ENCODE data around the gene ANXA3.
"Not testable (repeated sequence)": the region's sequence is repeated elsewhere in the genome, so short reads cannot be mapped to it uniquely, and the experiment has no call there.

ANXA3 gene

DNA sequence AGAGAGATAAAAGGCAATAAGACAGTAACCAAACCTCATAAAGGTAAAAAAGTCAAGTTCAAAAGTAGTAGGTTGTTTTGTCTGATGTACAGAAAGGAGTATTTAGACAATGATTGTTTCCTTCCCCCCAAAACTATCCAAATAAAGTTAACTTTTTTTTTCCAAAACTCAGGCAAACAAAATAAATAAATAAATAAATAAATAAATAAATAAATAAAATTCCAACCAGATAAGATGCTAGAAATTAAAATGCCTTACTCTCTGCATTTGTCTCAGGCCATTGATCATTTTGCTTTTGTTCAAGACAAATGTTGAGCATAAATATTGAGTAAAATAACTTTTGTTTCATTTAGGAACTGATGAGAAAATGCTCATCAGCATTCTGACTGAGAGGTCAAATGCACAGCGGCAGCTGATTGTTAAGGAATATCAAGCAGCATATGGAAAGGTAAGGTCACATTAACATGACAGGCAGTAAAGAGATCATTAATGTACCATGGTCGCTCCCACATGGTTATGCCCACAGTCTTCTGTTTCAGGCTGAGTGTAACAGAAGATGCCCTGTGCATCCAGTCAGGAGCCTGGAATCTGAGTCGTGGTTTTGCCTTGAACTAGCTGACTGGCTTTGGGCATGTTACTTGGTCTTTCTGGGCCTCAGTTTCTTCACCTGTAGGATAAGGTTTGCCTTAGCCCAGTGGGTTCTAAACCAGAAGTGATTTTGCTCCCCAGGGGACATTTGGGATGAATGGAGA lies 27.3 kb downstream of the ANXA3 start:
- no peak for DNase-seq

- peak; percentile 91 to 93 for DNase-seq
These were observed 30.0 kb downstream of the ANXA3 start for GRCh38 chr4:78581618-78582017.

- no peak for DNase-seq
These were observed 33.4 kb downstream of the ANXA3 start for GRCh38 chr4:78584863-78585547.

DNA sequence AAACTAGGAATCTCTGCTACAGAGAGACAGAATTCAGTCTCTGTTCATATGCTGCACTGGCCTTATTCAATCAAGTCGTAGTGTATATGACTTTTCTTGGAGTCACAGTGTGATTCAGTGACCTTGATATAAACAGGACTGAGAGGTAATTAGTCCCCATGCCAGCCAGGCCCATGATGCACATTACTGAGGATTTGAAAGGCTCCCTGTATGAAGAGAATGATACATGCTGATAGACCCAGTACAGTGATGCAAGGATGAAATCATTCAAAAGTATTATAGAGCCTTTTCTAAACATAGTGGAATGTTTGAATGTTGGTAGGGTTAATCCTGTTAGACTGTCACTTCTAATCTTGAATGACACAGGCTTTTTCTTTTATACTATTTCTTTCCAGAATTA lies 34.1 kb downstream of the ANXA3 start:
- DNase-seq, result no peak

DNA sequence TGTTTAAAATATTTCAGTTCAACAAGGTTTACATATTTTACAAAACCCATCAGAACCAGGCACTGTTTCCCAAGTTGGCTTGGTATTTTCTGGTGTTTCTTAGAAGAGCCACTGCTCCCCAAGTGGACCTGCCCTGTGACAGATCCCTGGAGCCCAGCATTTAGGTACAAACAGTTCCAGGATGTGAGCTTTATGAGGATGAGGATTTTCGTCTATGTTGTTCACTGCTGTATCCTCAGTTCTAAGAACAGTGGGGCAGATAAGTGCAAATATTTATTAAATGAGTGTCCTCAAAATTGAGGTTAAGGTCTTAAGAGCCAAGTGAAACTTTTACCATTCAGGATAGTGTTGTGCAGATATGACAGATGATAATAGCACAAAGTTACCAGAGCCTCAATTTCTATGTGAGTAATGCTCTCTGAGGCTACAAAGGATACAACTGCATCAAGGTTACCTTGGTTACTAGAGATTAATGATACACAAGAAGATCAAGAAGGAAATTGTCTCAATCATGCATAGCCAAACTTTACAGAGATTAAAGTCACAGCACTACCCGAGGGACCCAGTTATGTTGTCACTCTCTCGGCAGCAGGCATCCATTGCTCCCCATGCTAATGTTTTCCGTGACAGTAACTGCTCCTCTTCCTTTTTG lies 37.5 kb downstream of the ANXA3 start:
- no peak for DNase-seq

GRCh38 chr4:78591404-78591803 lies 39.8 kb downstream of the ANXA3 start:
- DNase-seq, result no peak

- peak in 1 of 2 donors; percentile 26 for DNase-seq
These were observed 40.7 kb downstream of the ANXA3 start for GRCh38 chr4:78592088-78592783.

GRCh38 chr4:78596111-78596742 lies 44.7 kb downstream of the ANXA3 start:
- DNase-seq, result no peak

DNA sequence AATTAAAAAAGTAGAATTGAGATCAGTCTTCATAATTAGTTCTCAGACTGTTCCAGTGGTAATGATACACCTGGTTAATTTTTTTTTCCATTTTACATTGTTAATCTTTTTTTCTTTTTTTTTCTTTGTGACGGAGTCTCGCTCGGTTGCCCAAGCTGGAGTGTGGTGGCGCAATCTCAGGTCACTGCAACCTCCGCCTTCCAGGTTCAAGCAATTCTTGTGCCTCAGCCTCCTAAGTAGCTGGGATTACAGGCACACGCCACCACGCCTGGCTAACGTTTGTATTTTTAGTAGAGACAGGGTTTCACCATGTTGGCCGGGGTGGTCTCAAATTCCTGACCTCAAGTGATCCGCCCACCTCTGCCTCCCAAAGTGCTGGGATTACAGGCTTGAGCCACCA lies 46.9 kb downstream of the ANXA3 start:
- DNase-seq, result not testable (repeated sequence)

- DNase-seq, result no peak
These were observed 47.6 kb downstream of the ANXA3 start for GRCh38 chr4:78599147-78599546.

DNA sequence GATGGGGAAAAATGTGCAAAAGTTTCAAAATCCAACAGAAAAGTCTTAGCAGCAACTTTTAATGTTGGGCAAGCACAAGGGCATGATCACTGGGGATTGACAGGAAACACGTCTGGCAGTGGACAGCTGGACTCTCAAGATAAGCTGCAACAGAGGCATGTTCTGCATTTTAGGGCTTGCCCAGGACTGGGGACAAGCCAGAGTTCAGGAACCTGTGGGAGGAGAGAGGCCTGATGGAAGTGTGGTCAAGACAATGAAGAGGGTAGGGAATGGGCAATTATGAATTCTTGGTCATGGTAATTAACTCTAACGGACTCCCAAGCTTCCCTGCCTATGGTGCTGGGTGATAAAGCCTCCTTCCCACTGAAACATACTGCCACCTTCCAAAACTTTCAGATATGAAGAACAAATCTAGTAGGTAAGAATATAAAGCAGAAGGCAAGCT lies 48.4 kb downstream of the ANXA3 start:
- peak; percentile 68 to 71 for DNase-seq

DNA sequence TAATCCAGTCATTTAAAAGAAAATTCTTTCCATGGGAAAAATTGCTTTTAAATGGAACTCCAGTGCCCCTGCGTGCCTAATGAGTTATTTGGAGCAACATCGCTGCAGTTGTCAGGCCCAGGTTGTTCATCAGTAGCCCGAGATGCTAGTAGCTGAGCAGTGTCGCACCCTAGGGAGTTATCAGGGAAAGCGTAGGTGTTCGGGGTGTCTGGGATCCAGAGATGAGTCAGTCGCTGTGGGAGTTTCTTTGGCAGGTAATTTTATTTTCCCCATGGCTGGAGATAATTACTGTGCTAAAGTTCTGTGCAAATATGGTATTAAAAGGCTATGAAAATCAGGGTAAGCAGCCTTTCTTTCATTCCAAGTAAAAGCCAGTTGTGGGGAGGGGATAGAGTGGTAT lies 49.4 kb downstream of the ANXA3 start:
- no peak for DNase-seq

DNA sequence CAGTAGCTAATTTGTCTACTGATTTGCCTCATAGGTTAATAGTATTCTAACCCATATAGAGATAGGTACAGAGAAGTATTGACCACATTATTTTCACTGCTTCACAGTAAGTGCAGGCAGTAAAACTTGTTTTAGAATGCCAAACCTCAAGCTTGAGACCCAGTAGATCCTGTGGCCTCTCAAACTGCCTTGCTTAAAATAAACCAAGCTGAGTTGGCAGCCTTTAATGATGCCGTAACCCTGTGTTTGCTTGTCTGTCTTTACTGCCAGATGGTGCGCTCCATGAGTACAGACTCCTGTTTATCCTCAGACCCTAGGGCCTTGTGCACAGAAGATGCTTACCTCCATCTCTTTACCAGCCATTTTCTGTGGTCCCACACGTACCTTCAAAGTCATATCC lies 50.8 kb downstream of the ANXA3 start:
- no peak for DNase-seq

- DNase-seq, result no peak
These were observed 51.8 kb downstream of the ANXA3 start for GRCh38 chr4:78603384-78603783.

DNA sequence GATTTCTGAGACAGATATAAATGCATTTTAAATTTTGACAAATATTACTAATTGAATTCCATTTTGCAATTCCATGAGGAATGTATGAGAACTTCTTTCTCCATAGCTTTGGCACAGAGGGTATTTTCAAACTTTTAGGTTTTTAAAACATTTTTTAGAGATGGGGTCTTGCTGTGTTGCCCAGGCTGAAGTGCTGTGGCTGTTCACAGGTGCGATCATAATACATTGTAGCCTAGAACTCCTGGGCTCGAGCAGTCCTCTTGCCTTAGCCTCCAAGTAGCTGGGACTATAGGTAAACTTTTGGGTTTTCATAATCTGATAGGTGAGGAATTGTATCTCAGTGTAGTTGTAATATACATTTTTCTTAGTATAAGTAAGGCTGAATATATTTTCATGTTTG lies 53.4 kb downstream of the ANXA3 start:
- no peak for DNase-seq

- no peak for DNase-seq
These were observed 54.5 kb downstream of the ANXA3 start for GRCh38 chr4:78606035-78606434.

GRCh38 chr4:78606530-78607095 lies 55.0 kb downstream of the ANXA3 start:
- DNase-seq, result no peak

- DNase-seq, result no peak
These were observed 57.1 kb downstream of the ANXA3 start for GRCh38 chr4:78608684-78609083.

- DNase-seq, result no peak
These were observed 58.0 kb downstream of the ANXA3 start for GRCh38 chr4:78609580-78609979.

- peak in 1 of 2 donors; percentile 28 for DNase-seq
These were observed 59.1 kb downstream of the ANXA3 start for GRCh38 chr4:78610546-78611214.

DNA sequence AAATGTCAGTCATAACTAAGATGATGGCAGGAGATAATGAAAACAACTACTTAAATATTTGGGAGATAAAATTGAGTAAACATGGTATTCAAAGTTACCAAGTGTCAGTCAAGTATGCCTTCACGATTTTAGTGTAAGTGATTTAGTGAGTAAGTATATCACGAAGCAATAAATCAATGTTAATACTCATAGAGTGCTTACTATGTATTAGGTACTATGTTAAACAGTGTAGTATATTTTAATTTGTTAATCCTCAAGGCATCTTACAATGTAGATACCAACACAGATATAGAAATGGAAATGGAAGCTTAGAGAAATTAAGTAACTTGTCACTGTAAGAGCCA lies 59.6 kb downstream of the ANXA3 start:
- DNase-seq, result no peak
